ENCODE data around the gene TUBA4B.

GRCh38 chr2:219272356-219272755 lies 19.3 kb downstream of the TUBA4B start:
- TF ChIP-seq CTCF (IDR thresholded peaks at IDR 0.05): no peak
- no peak for TF ChIP-seq POLR2A (IDR thresholded peaks at IDR 0.05)
